ENCODE data around the gene KRABD2.

The KRABD2 gene

DNA sequence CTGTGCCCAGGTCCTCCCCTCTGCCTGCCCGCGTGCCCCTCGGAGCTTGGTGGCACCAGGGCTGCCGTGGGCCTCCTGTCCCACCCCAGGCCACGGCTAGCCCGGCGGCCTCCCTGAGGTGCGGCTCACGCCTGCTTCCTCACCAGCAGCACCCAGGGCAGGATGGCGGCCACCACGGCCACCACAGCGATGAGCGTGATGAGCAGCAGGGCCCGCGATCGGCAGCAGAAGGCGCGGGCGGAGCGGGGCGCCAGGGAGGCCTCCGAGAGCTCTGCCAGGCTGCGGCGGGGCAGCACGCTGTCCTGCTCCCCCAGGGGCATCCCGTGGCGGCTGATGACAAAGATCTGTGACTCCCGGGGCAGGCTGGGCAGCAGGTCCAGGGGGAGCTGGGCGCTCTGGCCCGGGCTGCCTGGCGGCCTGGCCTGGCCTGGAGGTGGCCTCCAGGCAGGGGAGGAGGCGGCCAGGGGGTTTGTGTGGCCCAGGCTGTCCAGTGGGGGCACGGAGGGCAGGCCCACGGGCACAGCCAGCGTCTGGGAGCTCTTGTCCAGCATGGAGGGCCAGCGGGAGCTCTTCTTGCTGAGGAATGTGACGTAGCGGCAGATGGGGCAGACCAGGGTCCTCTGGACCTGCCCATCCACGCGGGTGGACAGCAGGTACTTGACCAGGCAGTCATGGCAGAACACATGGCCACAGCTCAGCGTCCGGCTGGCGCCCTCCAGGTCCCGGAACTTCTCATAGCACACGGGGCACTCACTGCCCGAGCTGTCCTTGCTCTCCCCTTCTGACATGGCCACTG lies 16.4 kb upstream of the KRABD2 start:
- Histone ChIP-seq H3K36me3 (no peaks in the 10 kb centered on the region), H3K27me3 (no peaks in the 10 kb centered on the region), H3K4me3 (no peak overlapping the region), H3K4me1 (no peaks in the 10 kb centered on the region), H3K9me3 (no peaks in the 10 kb centered on the region), H3K27ac (no peak overlapping the region)
- TF ChIP-seq POLR2A (IDR thresholded peaks at IDR 0.05), result no peak
- TF ChIP-seq, protein P1, sequence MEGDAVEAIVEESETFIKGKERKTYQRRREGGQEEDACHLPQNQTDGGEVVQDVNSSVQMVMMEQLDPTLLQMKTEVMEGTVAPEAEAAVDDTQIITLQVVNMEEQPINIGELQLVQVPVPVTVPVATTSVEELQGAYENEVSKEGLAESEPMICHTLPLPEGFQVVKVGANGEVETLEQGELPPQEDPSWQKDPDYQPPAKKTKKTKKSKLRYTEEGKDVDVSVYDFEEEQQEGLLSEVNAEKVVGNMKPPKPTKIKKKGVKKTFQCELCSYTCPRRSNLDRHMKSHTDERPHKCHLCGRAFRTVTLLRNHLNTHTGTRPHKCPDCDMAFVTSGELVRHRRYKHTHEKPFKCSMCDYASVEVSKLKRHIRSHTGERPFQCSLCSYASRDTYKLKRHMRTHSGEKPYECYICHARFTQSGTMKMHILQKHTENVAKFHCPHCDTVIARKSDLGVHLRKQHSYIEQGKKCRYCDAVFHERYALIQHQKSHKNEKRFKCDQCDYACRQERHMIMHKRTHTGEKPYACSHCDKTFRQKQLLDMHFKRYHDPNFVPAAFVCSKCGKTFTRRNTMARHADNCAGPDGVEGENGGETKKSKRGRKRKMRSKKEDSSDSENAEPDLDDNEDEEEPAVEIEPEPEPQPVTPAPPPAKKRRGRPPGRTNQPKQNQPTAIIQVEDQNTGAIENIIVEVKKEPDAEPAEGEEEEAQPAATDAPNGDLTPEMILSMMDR (IDR thresholded peaks at IDR 0.05), result no peak
- no peak for DNase-seq
- intact Hi-C loops (cut with DNase I; ENCODE audit: low total_unique reads), result no loop called here

DNA sequence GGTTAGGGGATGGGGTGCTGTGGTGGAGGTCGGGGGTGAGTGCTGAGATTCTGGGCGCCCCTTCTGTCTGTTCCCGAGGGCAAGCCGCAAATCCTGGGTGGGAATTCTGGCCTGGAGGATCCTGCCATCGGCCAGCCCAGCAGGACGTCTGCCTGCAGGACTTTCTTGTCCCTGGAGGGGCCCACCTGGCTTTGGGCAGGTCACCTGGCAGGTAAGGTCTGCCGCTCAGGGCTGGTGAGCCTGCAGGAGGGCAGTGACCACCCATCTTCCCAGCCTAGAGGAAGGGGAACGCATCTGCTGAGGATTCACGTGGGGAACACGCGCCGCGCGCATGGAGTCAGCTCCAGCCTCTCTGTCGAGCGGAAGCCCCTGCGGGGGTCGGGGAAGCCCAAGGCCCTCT lies 15.8 kb upstream of the KRABD2 start:
- Histone ChIP-seq H3K4me3 (no peak overlapping the region), H3K4me1 (no peaks in the 10 kb centered on the region), H3K27ac (no peak overlapping the region), H3K27me3 (no peaks in the 10 kb centered on the region), H3K36me3 (no peaks in the 10 kb centered on the region), H3K9me3 (no peaks in the 10 kb centered on the region)
- no peak for DNase-seq
- no peak for TF ChIP-seq POLR2A (IDR thresholded peaks at IDR 0.05)
- TF ChIP-seq, protein P1 (IDR thresholded peaks at IDR 0.05), result no peak
- intact Hi-C loops (cut with DNase I; ENCODE audit: low total_unique reads), result no loop called here

DNA sequence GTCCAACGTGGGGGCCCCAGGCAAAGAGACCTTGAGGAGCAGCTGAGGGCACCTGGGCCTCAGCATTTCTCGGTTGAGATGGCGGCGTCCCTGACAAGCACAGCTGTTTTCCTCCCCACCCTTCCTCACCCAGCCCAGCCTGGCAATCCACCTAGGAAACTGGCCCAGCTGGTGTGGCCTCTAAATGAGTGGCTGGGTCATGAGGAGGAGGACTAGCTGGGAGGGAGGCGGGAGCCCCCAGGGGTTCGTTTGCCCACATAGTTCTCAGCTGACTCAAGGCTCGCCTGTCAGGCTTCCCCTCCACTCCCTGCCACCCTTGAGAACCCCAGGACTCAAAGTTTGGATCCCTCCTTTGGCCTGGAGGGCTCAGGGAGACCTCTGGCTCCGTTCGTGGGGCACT lies 15.2 kb upstream of the KRABD2 start:
- intact Hi-C loops (cut with DNase I; ENCODE audit: low total_unique reads), result no loop called here
- TF ChIP-seq, protein P1 (IDR thresholded peaks at IDR 0.05), result no peak
- TF ChIP-seq POLR2A (IDR thresholded peaks at IDR 0.05), result no peak
- no peak overlapping the region for H3K27ac ChIP-seq
- DNase-seq, result no peak
- no peaks in the 10 kb centered on the region for H3K4me1 ChIP-seq
- no peaks in the 10 kb centered on the region for H3K27me3 ChIP-seq
- no peaks in the 10 kb centered on the region for H3K36me3 ChIP-seq
- H3K4me3 ChIP-seq, result no peak overlapping the region
- H3K9me3 ChIP-seq, result no peaks in the 10 kb centered on the region

DNA sequence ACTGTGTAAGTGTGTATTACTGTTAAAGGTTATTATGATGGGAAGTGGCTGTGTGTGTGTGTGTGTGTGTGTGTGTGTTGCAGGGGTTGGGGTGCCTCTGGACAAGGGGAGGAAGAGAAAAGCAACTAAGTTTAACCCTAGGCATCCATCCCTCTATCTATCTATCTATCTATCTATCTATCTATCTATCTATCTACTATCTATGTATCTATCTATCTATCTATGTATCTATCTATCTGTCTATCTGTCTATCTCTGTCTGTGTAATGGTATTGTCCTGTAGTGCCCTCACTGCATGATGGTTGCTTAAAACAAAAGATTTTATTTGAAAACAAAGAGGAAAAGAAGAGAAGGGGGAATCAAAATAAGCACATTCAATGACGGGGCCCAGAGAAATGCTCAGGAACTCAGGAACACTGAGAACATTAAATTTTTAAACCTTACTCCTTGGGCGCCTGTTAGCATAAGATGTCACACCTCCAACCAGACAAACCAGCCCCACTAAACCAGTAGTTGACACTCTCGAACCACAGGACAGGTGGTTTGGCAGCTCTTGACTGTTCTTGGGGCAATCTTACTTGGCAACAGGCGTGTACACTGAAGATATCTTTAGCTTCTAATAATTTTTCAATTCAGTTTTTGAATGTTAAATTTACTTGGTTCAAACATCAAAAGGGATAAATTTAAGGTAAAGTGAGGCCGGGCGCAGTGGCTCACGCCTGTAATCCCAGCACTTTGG lies 11.6 kb upstream of the KRABD2 start:
- no peaks in the 10 kb centered on the region for H3K27me3 ChIP-seq
- no peak for DNase-seq
- intact Hi-C loops (cut with DNase I; ENCODE audit: low total_unique reads), result no loop called here
- H3K9me3 ChIP-seq, result no peaks in the 10 kb centered on the region
- no peak overlapping the region for H3K27ac ChIP-seq
- no peak for TF ChIP-seq POLR2A (IDR thresholded peaks at IDR 0.05)
- TF ChIP-seq, protein P1 (IDR thresholded peaks at IDR 0.05), result no peak
- no peaks in the 10 kb centered on the region for H3K36me3 ChIP-seq
- no peaks in the 10 kb centered on the region for H3K4me1 ChIP-seq
- no peak overlapping the region for H3K4me3 ChIP-seq

DNA sequence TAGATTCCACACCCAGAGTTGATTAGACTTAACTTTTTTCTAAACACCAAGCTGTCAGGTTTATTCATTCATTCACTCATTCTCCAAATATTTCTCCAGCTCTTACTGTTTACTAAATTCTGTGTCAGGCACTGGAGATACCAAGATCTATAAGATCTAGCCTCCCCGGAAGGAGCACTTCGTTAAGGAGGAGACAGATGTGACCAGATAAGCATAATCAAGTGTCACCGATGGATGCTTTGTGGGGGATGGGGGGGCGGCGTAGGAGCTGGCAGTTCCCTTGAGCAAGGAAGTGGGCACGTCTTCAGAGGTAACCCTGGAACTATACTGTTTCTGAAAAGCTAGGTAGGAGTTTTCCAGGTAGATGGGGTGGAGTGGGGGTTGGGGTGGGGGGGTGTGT lies 10.3 kb upstream of the KRABD2 start:
- no peak overlapping the region for H3K4me3 ChIP-seq
- TF ChIP-seq, protein P1 (IDR thresholded peaks at IDR 0.05), result no peak
- TF ChIP-seq POLR2A (IDR thresholded peaks at IDR 0.05), result no peak
- H3K9me3 ChIP-seq, result no peaks in the 10 kb centered on the region
- no peak for DNase-seq
- H3K36me3 ChIP-seq, result no peaks in the 10 kb centered on the region
- H3K27ac ChIP-seq, result no peak overlapping the region
- peaks cover 0 to 6% of the 10 kb centered on the region in 2 donors for H3K4me1 ChIP-seq
- intact Hi-C loops (cut with DNase I; ENCODE audit: low total_unique reads), result no loop called here
- no peaks in the 10 kb centered on the region for H3K27me3 ChIP-seq

Data from uterus (tissue), 3 donors.